ENCODE data around the gene C19orf47. TPM values are rescaled to one million over a fixed set of nuclear protein-coding genes. Genes with fewer than 3 reads are reported as not detected.

C19orf47 gene
- total RNA-seq, 1 donor from 2014 or later: 16.7 TPM

- no peak for DNase-seq (ENCODE audit: low spot score)
These were observed 32.3 kb downstream of the C19orf47 start for GRCh38 chr19:40315812-40316470.

GRCh38 chr19:40314656-40315055 lies 33.5 kb downstream of the C19orf47 start:
- no peak for DNase-seq (ENCODE audit: low spot score)

GRCh38 chr19:40313229-40313983 lies 34.8 kb downstream of the C19orf47 start:
- no peak for DNase-seq (ENCODE audit: low spot score)

GRCh38 chr19:40312533-40312932 lies 35.7 kb downstream of the C19orf47 start:
- DNase-seq (ENCODE audit: low spot score): no peak

- DNase-seq (ENCODE audit: low spot score): no peak
These were observed 38.5 kb downstream of the C19orf47 start for GRCh38 chr19:40309666-40310065.

GRCh38 chr19:40305403-40305802 lies 42.8 kb downstream of the C19orf47 start:
- peak; percentile 84 for DNase-seq (ENCODE audit: low spot score)

- DNase-seq (ENCODE audit: low spot score): no peak
These were observed 43.9 kb downstream of the C19orf47 start for GRCh38 chr19:40304306-40304705.

GRCh38 chr19:40303765-40304164 lies 44.4 kb downstream of the C19orf47 start:
- DNase-seq (ENCODE audit: low spot score): no peak

- no peak for DNase-seq (ENCODE audit: low spot score)
These were observed 45.8 kb downstream of the C19orf47 start for GRCh38 chr19:40302224-40303011.

GRCh38 chr19:40300668-40301067 lies 47.5 kb downstream of the C19orf47 start:
- DNase-seq (ENCODE audit: low spot score): no peak

- DNase-seq (ENCODE audit: low spot score): no peak
These were observed 50.2 kb downstream of the C19orf47 start for GRCh38 chr19:40298026-40298425.

GRCh38 chr19:40294560-40294959 lies 53.6 kb downstream of the C19orf47 start:
- no peak for DNase-seq (ENCODE audit: low spot score)

- no peak for DNase-seq (ENCODE audit: low spot score)
These were observed 61.2 kb downstream of the C19orf47 start for GRCh38 chr19:40286971-40287421.

GRCh38 chr19:40286235-40286970 lies 61.8 kb downstream of the C19orf47 start:
- no peak for DNase-seq (ENCODE audit: low spot score)

GRCh38 chr19:40285353-40286234 lies 62.6 kb downstream of the C19orf47 start:
- peak; percentile 99 for DNase-seq (ENCODE audit: low spot score)

- peak; percentile 67 for DNase-seq (ENCODE audit: low spot score)
These were observed 63.5 kb downstream of the C19orf47 start, which contains the start of gene AKT2 for GRCh38 chr19:40284501-40285352. AKT2 (minus strand) TSS chr19:40285345; CDS start chr19:40265267, 20,078 bp downstream.

- no peak for DNase-seq (ENCODE audit: low spot score)
These were observed 64.0 kb downstream of the C19orf47 start for GRCh38 chr19:40284251-40284500.

GRCh38 chr19:40283414-40284250 lies 64.6 kb downstream of the C19orf47 start:
- DNase-seq (ENCODE audit: low spot score): no peak

GRCh38 chr19:40282920-40283319 lies 65.3 kb downstream of the C19orf47 start:
- no peak for DNase-seq (ENCODE audit: low spot score)

Data from ureter (tissue), 1 donor.